Activated T-cell treated with anti-CD3 and anti-CD28 coated beads, Interleukin-2, amount 50 U/mL, for 72 hours (primary cell): ENCODE results near the gene CLPTM1L. TPM values are rescaled to one million over a fixed set of nuclear protein-coding genes. Genes with fewer than 3 reads are reported as not detected.
"Not testable (repeated sequence)": the region's sequence is repeated elsewhere in the genome, so short reads cannot be mapped to it uniquely, and the experiment has no call there.

Experiments used
- ATAC-seq, 2 donors: fragments of 150-1000 bp; cut with Tn5 transposase; replicated peaks in 1 of 2; 2 replicates each; pipeline ENCODE4 v1.10.0; 2021; ENCODE audit warnings: moderate library complexity in 2 of 2, mild to moderate bottlenecking in 1 of 2
- DNase-seq, 2 donors: peaks; one replicate each; pipeline ENCODE4 v3.0.0; 2021 to 2022; ENCODE audit warnings: mixed read lengths in 1 of 2
- H3K27ac Mint-ChIP-seq: one replicate; pipeline ENCODE4 v1.8.0; 2022; ENCODE audit warnings: mild to moderate bottlenecking, moderate library complexity, mixed read lengths
- H3K27me3 Mint-ChIP-seq: one replicate; pipeline ENCODE4 v1.8.0; 2022; ENCODE audit warnings: low read depth, mixed read lengths
- H3K36me3 Mint-ChIP-seq, 2 donors: one replicate each; pipeline ENCODE4 v1.8.0; 2022; ENCODE audit warnings: mixed read lengths in 2 of 2, mild to moderate bottlenecking in 1 of 2; ENCODE audit not compliant: insufficient read depth in 2 of 2
- H3K4me1 Mint-ChIP-seq: one replicate; pipeline ENCODE4 v1.8.0; 2022; ENCODE audit warnings: low read depth, mixed read lengths
- H3K4me3 Mint-ChIP-seq, 2 donors: one replicate each; pipeline ENCODE4 v1.8.0; 2022; ENCODE audit warnings: mild to moderate bottlenecking in 2 of 2, mixed read lengths in 2 of 2, moderate library complexity in 2 of 2
- H3K9me3 Mint-ChIP-seq, 2 donors: one replicate each; pipeline ENCODE4 v1.8.0; 2022; ENCODE audit warnings: mixed read lengths in 2 of 2
- total RNA-seq, 2 donors: library from RNA; stranded (reverse); gene quantifications; one replicate each; pipeline ENCODE4 v1.2.3, GENCODE V29; 2022

Gene CLPTM1L
- total RNA-seq, 2 donors from 2014 or later: 78.6 to 80.2 TPM

- Mint-ChIP-seq H3K9me3 (no peaks in the 10 kb centered on the region), H3K27me3 (no peaks in the 10 kb centered on the region), H3K27ac (no peak overlapping the region), H3K36me3 (peaks cover 6 to 15% of the 10 kb centered on the region in 2 donors), H3K4me1 (peaks cover 11% of the 10 kb centered on the region), H3K4me3 (no peak overlapping the region)
- DNase-seq: no peak
- no peak for ATAC-seq
These were observed 6.8 kb downstream of the CLPTM1L start for GRCh38 chr5:1338196-1338490.

DNA sequence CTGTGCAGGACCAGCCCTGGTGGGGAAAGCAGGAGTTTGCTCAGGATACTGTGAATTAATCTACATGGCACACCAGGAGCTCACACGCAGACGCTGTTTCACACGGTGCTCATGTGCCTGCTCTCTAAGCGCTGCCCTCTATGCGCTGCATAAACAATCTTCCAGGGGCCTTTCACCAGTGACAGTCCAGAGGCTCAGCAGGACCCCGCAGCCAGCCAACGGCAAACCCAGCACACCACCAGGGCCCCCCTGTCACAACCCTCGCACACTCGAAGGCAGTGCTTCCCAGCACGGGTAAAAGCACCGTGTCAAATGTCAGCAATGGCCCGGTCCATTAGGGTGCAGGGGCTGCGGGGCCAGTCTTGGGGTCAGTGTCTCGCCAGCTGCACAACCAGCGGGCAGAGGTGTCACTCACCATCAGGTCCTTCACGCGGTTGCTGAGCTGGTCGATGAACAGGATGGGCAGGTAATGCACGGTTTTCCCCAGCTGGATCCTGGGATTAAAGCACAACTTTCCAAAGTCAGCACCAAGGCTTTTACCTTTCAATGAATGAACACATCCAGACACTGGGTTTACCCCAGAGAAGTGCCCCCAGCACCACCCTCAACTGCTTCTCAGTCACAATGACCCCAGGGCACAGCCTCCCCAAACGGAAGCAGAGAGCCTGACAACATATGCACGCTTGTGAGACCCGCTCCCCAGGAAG is 7.3 kb downstream of the CLPTM1L start:
- H3K4me3 Mint-ChIP-seq: no peak overlapping the region
- H3K36me3 Mint-ChIP-seq: peaks cover 5 to 14% of the 10 kb centered on the region in 2 donors
- ATAC-seq: no peak
- peaks cover 8% of the 10 kb centered on the region for H3K4me1 Mint-ChIP-seq
- no peaks in the 10 kb centered on the region for H3K9me3 Mint-ChIP-seq
- DNase-seq: no peak
- no peaks in the 10 kb centered on the region for H3K27me3 Mint-ChIP-seq
- no peak overlapping the region for H3K27ac Mint-ChIP-seq

- Mint-ChIP-seq H3K36me3 (peaks cover 4 to 12% of the 10 kb centered on the region in 2 donors), H3K9me3 (no peaks in the 10 kb centered on the region), H3K4me1 (peaks cover 6% of the 10 kb centered on the region), H3K4me3 (no peak overlapping the region), H3K27me3 (no peaks in the 10 kb centered on the region), H3K27ac (no peak overlapping the region)
- DNase-seq (no peak), ATAC-seq (no peak)
These were observed 8.0 kb downstream of the CLPTM1L start for GRCh38 chr5:1336749-1337488.

DNA sequence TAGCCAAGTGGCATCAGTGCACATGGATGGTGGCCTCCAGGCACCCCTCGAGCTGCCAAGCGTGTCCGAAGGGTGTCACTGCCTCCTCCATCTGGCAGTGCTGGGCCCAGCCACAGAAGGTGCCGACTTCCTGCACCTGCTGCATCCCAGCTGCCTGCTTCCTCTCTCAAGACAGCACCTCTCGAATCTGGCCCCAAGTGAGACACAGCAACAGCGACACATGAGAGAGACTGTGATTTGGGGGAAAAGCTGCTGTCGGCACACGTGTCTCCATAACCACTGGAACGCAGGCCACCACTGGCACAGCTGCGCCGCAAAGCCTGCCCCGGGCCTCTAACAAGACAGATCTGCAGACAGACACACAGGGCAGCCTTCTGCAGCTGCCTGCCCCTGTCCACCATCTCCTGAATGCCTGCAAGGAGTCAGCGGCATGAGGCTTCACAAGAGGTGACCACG is 8.8 kb downstream of the CLPTM1L start:
- Mint-ChIP-seq H3K36me3 (peaks cover 2 to 6% of the 10 kb centered on the region in 2 donors), H3K27ac (no peak overlapping the region), H3K9me3 (no peaks in the 10 kb centered on the region), H3K27me3 (no peaks in the 10 kb centered on the region), H3K4me3 (no peak overlapping the region), H3K4me1 (peaks cover 2% of the 10 kb centered on the region)
- DNase-seq (no peak), ATAC-seq (no peak)

- H3K4me3 Mint-ChIP-seq: no peak overlapping the region
- no peak for ATAC-seq
- no peak for DNase-seq
- no peaks in the 10 kb centered on the region for H3K4me1 Mint-ChIP-seq
- H3K27ac Mint-ChIP-seq: no peak overlapping the region
- peaks cover 0 to under 1% of the 10 kb centered on the region in 2 donors for H3K36me3 Mint-ChIP-seq
- H3K9me3 Mint-ChIP-seq: no peaks in the 10 kb centered on the region
- no peaks in the 10 kb centered on the region for H3K27me3 Mint-ChIP-seq
These were observed 9.3 kb downstream of the CLPTM1L start for GRCh38 chr5:1335540-1336095.

- Mint-ChIP-seq H3K4me1 (no peaks in the 10 kb centered on the region), H3K36me3 (no peaks in the 10 kb centered on the region)
These were observed 9.9 kb downstream of the CLPTM1L start for GRCh38 chr5:1334831-1335539.

DNA sequence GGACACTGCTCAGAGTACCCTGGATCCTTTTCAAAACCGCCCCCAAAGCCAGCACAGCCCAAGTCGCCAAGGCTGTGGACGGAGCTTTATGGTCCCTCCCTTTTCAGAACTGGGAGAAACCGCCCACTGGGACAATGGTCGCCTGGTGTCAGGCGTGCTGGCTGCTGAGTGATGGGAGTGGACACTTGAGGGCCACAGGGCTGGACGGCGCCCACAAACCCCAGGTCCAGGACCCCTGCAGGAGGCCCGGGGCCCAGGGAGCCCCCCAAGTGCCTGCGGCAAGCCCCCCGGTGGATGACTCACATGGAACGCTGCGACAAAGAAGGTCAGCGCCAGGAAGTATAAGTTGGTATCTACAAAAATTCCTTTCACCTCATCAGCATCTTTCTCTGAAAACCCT is 10.9 kb downstream of the CLPTM1L start:
- H3K27me3 Mint-ChIP-seq: no peaks in the 10 kb centered on the region
- ATAC-seq (no peak), DNase-seq (no peak)
- no peak overlapping the region for H3K27ac Mint-ChIP-seq
- H3K36me3 Mint-ChIP-seq: no peaks in the 10 kb centered on the region
- H3K4me1 Mint-ChIP-seq: no peaks in the 10 kb centered on the region
- no peak overlapping the region for H3K4me3 Mint-ChIP-seq
- H3K9me3 Mint-ChIP-seq: no peaks in the 10 kb centered on the region

More at GRCh38 chr5:1334831-1335539, 9.9 kb downstream of the CLPTM1L start:
- H3K27me3 Mint-ChIP-seq: no peaks in the 10 kb centered on the region
- no peak overlapping the region for H3K4me3 Mint-ChIP-seq
- H3K27ac Mint-ChIP-seq: no peak overlapping the region
- DNase-seq: no peak
- no peaks in the 10 kb centered on the region for H3K9me3 Mint-ChIP-seq
- no peak for ATAC-seq

DNA sequence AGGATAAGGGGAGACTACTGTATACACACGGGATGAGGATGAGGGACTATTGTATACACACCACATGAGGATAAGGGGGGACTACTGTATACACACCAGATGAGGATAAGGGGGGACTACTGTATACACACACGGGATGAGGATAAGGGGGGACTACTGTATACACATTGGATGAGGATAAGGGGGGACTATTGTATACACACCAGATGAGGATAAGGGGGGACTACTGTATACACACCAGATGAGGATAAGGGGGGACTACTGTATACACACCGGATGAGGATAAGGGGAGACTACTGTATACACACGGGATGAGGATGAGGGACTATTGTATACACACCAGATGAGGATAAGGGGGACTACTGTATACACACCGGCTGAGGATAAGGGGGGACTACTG is 11.6 kb downstream of the CLPTM1L start:
- H3K27me3 Mint-ChIP-seq, H3K4me1 Mint-ChIP-seq, H3K4me3 Mint-ChIP-seq, H3K27ac Mint-ChIP-seq, H3K9me3 Mint-ChIP-seq, DNase-seq, ATAC-seq, H3K36me3 Mint-ChIP-seq: not testable (repeated sequence)

DNA sequence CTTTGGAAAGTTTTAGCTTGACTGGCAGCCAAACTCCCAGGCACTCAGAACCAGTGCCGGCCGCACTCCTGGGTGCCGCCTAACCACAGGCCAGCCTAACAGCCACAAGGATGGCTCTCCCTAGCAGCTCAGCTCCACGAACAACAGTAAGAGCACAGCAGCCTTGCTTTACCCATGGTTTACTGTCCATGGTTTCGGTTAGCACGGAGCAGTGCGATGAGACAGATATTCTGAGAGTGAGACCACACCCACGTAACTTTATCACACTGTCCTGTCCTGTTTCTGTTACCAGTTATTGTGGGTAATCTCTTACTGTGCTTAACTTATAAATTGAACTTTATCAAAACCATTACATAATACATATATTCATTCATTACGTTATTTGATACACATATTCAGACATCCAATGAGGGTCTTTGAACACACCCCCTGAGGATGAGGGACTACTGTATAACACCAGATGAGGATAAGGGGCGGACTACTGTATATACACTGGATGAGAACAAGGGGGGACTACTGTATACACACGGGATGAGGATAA is 12.4 kb downstream of the CLPTM1L start:
- ATAC-seq (peak; percentile 7 to 43), DNase-seq (no peak)
- Mint-ChIP-seq H3K9me3 (no peaks in the 10 kb centered on the region), H3K27ac (no peak overlapping the region), H3K27me3 (no peaks in the 10 kb centered on the region), H3K4me3 (no peak overlapping the region), H3K4me1 (no peaks in the 10 kb centered on the region), H3K36me3 (no peaks in the 10 kb centered on the region)

GRCh38 chr5:1331861-1332405 is 13.0 kb downstream of the CLPTM1L start:
- Mint-ChIP-seq H3K4me1 (no peaks in the 10 kb centered on the region), H3K27me3 (no peaks in the 10 kb centered on the region), H3K9me3 (no peaks in the 10 kb centered on the region), H3K27ac (no peak overlapping the region), H3K4me3 (no peak overlapping the region), H3K36me3 (no peaks in the 10 kb centered on the region)
- DNase-seq (no peak), ATAC-seq (peak in 1 of 2 donors; percentile 40)

- no peaks in the 10 kb centered on the region for H3K27me3 Mint-ChIP-seq
- no peak overlapping the region for H3K27ac Mint-ChIP-seq
- peak in 1 of 2 donors; percentile 54 for ATAC-seq
- H3K4me3 Mint-ChIP-seq: no peak overlapping the region
- DNase-seq: no peak
- no peaks in the 10 kb centered on the region for H3K9me3 Mint-ChIP-seq
- peaks cover 2% of the 10 kb centered on the region in 2 donors for H3K36me3 Mint-ChIP-seq
- H3K4me1 Mint-ChIP-seq: no peaks in the 10 kb centered on the region
These were observed 13.8 kb downstream of the CLPTM1L start for GRCh38 chr5:1330847-1331831.
